HepG2 (cell line): ENCODE results near the gene HSPA5. TPM values are rescaled to one million over a fixed set of nuclear protein-coding genes. Genes with fewer than 3 reads are reported as not detected.
A peak's percentile ranks its signal among the peaks of the same experiment; 100 is the strongest.

Source experiments
- ELF1 ChIP-seq: sonication (generic); formaldehyde crosslinking; IDR thresholded peaks from 2 replicates; pipeline ENCODE4 v1.4.0; 2020; ENCODE audit warnings: missing genetic modification reagents
- HOXA3 ChIP-seq: sonication (generic); formaldehyde crosslinking; IDR thresholded peaks from 2 replicates; pipeline ENCODE4 v1.5.0; 2020; ENCODE audit warnings: missing genetic modification reagents
- HOXA7 ChIP-seq: sonication (generic); formaldehyde crosslinking; IDR thresholded peaks from 2 replicates; pipeline ENCODE4 v1.8.1; 2022; ENCODE audit warnings: mild to moderate bottlenecking, missing genetic modification reagents, moderate library complexity
- KDM3A ChIP-seq: IDR thresholded peaks from 2 replicates; pipeline ENCODE4 v1.6.1; 2018; ENCODE audit warnings: low read depth, missing compliant biosample characterization
- NCOA1 ChIP-seq: sonication (generic); formaldehyde crosslinking; IDR thresholded peaks from 2 replicates; pipeline ENCODE4 v1.9.0; 2021; ENCODE audit warnings: missing genetic modification reagents
- PAX8 ChIP-seq: sonication (generic); formaldehyde crosslinking; IDR thresholded peaks from 2 replicates; pipeline ENCODE4 v1.8.0; 2022; ENCODE audit warnings: mild to moderate bottlenecking, missing genetic modification reagents, borderline replicate concordance
- RBM39 ChIP-seq: fragments of 200-400 bp; formaldehyde crosslinking; IDR thresholded peaks from one replicate; pipeline ENCODE4 v1.6.1; 2018; ENCODE audit warnings: antibody characterized with exemption, mild to moderate bottlenecking, low read depth, low read length; ENCODE audit not compliant: poor library complexity, severe bottlenecking
- TBP ChIP-seq: sonication (generic); formaldehyde crosslinking; IDR thresholded peaks from 2 replicates; pipeline ENCODE4 v1.5.0; 2020; ENCODE audit warnings: missing genetic modification reagents
- ZNF180 ChIP-seq: sonication (generic); formaldehyde crosslinking; IDR thresholded peaks from 2 replicates; pipeline ENCODE4 v1.4.0; 2020; ENCODE audit warnings: low read depth, missing genetic modification reagents, borderline replicate concordance
- ZNF296 ChIP-seq: sonication (generic); formaldehyde crosslinking; conservative IDR thresholded peaks from 2 replicates; pipeline ENCODE4 v1.5.0; 2020; ENCODE audit warnings: mild to moderate bottlenecking, missing genetic modification reagents
- ZNF615 ChIP-seq: sonication (generic); formaldehyde crosslinking; IDR thresholded peaks from 2 replicates; pipeline ENCODE4 v1.5.0; 2020; ENCODE audit warnings: mild to moderate bottlenecking, missing genetic modification reagents, borderline replicate concordance
- polyA plus RNA-seq, 8 experiments: library from polyadenylated mRNA; depleted of rRNA in 3 of 8; stranded (reverse) in 7 of 8; unstranded in 1 of 8; fragments of >200 nt; fragmentation: Illumina TruSeq in 4 of 8; extraction: Trizol in 4 of 8; gene quantifications; 2 replicates each; pipeline versions ENCODE4 v1.2.1 to v1.2.3, GENCODE V29; 2011 to 2016; ENCODE audit warnings: low read depth in 4 of 8, missing spikeins in 1 of 8, mixed read lengths in 1 of 8; ENCODE audit not compliant: insufficient read depth in 1 of 8
- total RNA-seq, 5 experiments: library from RNA; depleted of rRNA; stranded (reverse); fragments of >200 nt; fragmentation: Illumina TruSeq; extraction: Trizol; gene quantifications; 2 replicates each; pipeline ENCODE4 v1.2.3, GENCODE V29; 2016; ENCODE audit warnings: low read depth in 1 of 5
- TF ChIP-seq, protein P1 (sequence below): sonication (generic); formaldehyde crosslinking; IDR thresholded peaks from 2 replicates; pipeline ENCODE4 v1.5.1; 2020; ENCODE audit warnings: mild to moderate bottlenecking, missing genetic modification reagents, borderline replicate concordance
- TF ChIP-seq, protein P2 (sequence below): sonication (generic); formaldehyde crosslinking; IDR thresholded peaks from 2 replicates; pipeline ENCODE4 v1.4.0; 2020; ENCODE audit warnings: missing genetic modification reagents
- TF ChIP-seq, protein P3 (sequence below): sonication (generic); formaldehyde crosslinking; IDR thresholded peaks from 2 replicates; pipeline ENCODE4 v1.4.0; 2020; ENCODE audit warnings: missing genetic modification reagents
- TF ChIP-seq, protein P4 (sequence below): sonication (generic); formaldehyde crosslinking; IDR thresholded peaks from 2 replicates; pipeline ENCODE4; 2020; ENCODE audit warnings: missing genetic modification reagents, mild to moderate bottlenecking, borderline replicate concordance
- TF ChIP-seq, protein P5 (sequence below): sonication (generic); formaldehyde crosslinking; IDR thresholded peaks from 2 replicates; pipeline ENCODE4 v1.5.1; 2020; ENCODE audit warnings: mild to moderate bottlenecking, missing genetic modification reagents, borderline replicate concordance

HSPA5 gene
- total and polyA plus RNA-seq, 2 of the 13 experiments (the other 11 are each of a cell fraction or from before 2014, with no cell fraction given), result 201 to 206 TPM

DNA sequence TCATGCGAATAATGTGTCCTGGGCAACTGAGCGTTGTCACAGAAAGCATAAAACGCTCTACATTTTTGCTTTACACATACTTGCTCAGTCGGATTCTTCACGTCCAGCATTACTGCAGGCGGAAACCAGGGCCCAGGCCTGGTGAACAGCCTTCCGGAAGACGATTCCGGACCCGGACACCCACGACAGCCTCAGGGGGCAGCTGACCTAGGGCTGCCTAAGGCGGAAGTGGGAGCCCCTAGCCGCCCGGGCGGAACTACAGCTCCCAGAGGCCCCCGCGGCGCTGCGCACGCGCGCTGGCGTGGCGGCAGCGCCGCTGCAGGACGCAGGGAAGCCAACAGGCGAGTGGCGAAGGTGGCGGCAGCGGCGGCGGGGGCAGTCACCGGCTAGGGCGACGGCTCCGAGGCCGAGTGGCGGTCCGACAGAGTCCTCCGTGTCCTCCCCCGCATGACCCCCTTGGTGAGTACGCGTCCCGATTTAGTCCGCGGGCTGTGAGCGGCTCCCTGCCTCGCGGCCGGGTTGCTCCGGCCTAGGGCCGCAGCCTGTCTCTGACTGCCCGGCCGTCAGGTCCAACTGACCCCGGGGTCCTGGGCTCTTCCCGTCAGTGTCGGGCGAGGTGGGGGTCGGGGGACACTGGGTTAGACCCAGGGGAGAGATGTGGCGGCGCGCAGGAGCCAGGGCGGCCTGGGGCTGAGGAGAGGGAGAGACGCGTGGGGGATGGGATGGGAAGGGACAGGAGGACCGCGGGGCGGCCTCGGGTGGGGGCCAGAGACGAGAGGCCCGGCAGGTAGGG is 20.6 kb upstream of the HSPA5 start, which contains the start of gene GAPVD1 (continued):
- TF ChIP-seq, protein P1, sequence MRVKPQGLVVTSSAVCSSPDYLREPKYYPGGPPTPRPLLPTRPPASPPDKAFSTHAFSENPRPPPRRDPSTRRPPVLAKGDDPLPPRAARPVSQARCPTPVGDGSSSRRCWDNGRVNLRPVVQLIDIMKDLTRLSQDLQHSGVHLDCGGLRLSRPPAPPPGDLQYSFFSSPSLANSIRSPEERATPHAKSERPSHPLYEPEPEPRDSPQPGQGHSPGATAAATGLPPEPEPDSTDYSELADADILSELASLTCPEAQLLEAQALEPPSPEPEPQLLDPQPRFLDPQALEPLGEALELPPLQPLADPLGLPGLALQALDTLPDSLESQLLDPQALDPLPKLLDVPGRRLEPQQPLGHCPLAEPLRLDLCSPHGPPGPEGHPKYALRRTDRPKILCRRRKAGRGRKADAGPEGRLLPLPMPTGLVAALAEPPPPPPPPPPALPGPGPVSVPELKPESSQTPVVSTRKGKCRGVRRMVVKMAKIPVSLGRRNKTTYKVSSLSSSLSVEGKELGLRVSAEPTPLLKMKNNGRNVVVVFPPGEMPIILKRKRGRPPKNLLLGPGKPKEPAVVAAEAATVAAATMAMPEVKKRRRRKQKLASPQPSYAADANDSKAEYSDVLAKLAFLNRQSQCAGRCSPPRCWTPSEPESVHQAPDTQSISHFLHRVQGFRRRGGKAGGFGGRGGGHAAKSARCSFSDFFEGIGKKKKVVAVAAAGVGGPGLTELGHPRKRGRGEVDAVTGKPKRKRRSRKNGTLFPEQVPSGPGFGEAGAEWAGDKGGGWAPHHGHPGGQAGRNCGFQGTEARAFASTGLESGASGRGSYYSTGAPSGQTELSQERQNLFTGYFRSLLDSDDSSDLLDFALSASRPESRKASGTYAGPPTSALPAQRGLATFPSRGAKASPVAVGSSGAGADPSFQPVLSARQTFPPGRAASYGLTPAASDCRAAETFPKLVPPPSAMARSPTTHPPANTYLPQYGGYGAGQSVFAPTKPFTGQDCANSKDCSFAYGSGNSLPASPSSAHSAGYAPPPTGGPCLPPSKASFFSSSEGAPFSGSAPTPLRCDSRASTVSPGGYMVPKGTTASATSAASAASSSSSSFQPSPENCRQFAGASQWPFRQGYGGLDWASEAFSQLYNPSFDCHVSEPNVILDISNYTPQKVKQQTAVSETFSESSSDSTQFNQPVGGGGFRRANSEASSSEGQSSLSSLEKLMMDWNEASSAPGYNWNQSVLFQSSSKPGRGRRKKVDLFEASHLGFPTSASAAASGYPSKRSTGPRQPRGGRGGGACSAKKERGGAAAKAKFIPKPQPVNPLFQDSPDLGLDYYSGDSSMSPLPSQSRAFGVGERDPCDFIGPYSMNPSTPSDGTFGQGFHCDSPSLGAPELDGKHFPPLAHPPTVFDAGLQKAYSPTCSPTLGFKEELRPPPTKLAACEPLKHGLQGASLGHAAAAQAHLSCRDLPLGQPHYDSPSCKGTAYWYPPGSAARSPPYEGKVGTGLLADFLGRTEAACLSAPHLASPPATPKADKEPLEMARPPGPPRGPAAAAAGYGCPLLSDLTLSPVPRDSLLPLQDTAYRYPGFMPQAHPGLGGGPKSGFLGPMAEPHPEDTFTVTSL (CRISPR knock-in tag), result peak; percentile 62; the same call in 1 of the 2 replicates
- TF ChIP-seq NCOA1 (peak; percentile 45; the same call in 1 of the 2 replicates), TBP (CRISPR knock-in tag) (no peak), KDM3A (CRISPR knock-in tag) (0 out of 2 replicates have a peak, but pooled peaks have one; percentile 13), ELF1 (peak; percentile 98), ZNF180 (CRISPR knock-in tag) (no peak), HOXA7 (CRISPR knock-in tag) (no peak), RBM39 (peak; percentile 89), HOXA3 (CRISPR knock-in tag) (peak; percentile 76), ZNF296 (CRISPR knock-in tag) (peak; percentile 77), PAX8 (CRISPR knock-in tag) (peak; percentile 99), ZNF615 (CRISPR knock-in tag) (no peak)
- TF ChIP-seq, protein P2, sequence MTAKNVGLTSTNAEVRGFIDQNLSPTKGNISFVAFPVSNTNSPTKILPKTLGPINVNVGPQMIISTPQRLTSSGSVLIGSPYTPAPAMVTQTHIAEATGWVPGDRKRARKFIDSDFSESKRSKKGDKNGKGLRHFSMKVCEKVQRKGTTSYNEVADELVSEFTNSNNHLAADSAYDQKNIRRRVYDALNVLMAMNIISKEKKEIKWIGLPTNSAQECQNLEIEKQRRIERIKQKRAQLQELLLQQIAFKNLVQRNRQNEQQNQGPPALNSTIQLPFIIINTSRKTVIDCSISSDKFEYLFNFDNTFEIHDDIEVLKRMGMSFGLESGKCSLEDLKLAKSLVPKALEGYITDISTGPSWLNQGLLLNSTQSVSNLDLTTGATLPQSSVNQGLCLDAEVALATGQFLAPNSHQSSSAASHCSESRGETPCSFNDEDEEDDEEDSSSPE, result peak; percentile 52; the same call in 1 of the 2 replicates
- TF ChIP-seq, protein P3, sequence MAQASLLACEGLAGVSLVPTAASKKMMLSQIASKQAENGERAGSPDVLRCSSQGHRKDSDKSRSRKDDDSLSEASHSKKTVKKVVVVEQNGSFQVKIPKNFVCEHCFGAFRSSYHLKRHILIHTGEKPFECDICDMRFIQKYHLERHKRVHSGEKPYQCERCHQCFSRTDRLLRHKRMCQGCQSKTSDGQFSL (CRISPR knock-in tag), result no peak; the same call in 1 of the 2 replicates
- TF ChIP-seq, protein P4, sequence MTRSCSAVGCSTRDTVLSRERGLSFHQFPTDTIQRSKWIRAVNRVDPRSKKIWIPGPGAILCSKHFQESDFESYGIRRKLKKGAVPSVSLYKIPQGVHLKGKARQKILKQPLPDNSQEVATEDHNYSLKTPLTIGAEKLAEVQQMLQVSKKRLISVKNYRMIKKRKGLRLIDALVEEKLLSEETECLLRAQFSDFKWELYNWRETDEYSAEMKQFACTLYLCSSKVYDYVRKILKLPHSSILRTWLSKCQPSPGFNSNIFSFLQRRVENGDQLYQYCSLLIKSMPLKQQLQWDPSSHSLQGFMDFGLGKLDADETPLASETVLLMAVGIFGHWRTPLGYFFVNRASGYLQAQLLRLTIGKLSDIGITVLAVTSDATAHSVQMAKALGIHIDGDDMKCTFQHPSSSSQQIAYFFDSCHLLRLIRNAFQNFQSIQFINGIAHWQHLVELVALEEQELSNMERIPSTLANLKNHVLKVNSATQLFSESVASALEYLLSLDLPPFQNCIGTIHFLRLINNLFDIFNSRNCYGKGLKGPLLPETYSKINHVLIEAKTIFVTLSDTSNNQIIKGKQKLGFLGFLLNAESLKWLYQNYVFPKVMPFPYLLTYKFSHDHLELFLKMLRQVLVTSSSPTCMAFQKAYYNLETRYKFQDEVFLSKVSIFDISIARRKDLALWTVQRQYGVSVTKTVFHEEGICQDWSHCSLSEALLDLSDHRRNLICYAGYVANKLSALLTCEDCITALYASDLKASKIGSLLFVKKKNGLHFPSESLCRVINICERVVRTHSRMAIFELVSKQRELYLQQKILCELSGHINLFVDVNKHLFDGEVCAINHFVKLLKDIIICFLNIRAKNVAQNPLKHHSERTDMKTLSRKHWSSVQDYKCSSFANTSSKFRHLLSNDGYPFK (CRISPR knock-in tag), result no peak
- TF ChIP-seq, protein P5, sequence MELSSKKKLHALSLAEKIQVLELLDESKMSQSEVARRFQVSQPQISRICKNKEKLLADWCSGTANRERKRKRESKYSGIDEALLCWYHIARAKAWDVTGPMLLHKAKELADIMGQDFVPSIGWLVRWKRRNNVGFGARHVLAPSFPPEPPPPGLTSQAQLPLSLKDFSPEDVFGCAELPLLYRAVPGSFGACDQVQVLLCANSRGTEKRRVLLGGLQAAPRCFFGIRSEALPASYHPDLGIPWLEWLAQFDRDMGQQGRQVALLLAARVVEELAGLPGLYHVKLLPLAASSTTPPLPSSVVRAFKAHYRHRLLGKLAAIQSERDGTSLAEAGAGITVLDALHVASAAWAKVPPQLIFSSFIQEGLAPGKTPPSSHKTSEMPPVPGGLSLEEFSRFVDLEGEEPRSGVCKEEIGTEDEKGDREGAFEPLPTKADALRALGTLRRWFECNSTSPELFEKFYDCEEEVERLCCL (CRISPR knock-in tag), result peak; percentile 73; the same call in 1 of the 2 replicates
